ENCODE measurements around the gene RNU6-9.
"Not testable (repeated sequence)": the region's sequence is repeated elsewhere in the genome, so short reads cannot be mapped to it uniquely, and the experiment has no call there.

The RNU6-9 gene

GRCh38 chr19:850221-850978 lies 42.9 kb upstream of the RNU6-9 start:
- no peak for DNase-seq (ENCODE audit: low spot score)
- no peak for TF ChIP-seq CTCF (IDR thresholded peaks at IDR 0.05; ENCODE audit: borderline replicate concordance, control extremely low read depth, extremely low read depth, insufficient read depth, missing control alignments)
- in situ Hi-C loops (cut with MboI; ENCODE audit: low sequenced_read_pairs, unreplicated experiment): no loop called here

- DNase-seq (ENCODE audit: low spot score): no peak
- no peak for TF ChIP-seq CTCF (IDR thresholded peaks at IDR 0.05; ENCODE audit: borderline replicate concordance, control extremely low read depth, extremely low read depth, insufficient read depth, missing control alignments)
- in situ Hi-C loops (cut with MboI; ENCODE audit: low sequenced_read_pairs, unreplicated experiment): no loop called here
Observed at GRCh38 chr19:850979-851335, 42.3 kb upstream of the RNU6-9 start.

- no peak for DNase-seq (ENCODE audit: low spot score)
- in situ Hi-C loops (cut with MboI; ENCODE audit: low sequenced_read_pairs, unreplicated experiment): no loop called here
- TF ChIP-seq CTCF (IDR thresholded peaks at IDR 0.05; ENCODE audit: borderline replicate concordance, control extremely low read depth, extremely low read depth, insufficient read depth, missing control alignments): no peak
Observed at GRCh38 chr19:852136-853013, 40.9 kb upstream of the RNU6-9 start, which contains the start of gene ELANE. TSS of gene ELANE (plus strand) at chr19:852303. CDS start at chr19:852329, 26 bp downstream.

GRCh38 chr19:853014-853585 lies 40.2 kb upstream of the RNU6-9 start:
- TF ChIP-seq CTCF (IDR thresholded peaks at IDR 0.05; ENCODE audit: borderline replicate concordance, control extremely low read depth, extremely low read depth, insufficient read depth, missing control alignments): no peak
- DNase-seq (ENCODE audit: low spot score): no peak
- in situ Hi-C loops (cut with MboI; ENCODE audit: low sequenced_read_pairs, unreplicated experiment): no loop called here

GRCh38 chr19:853614-854220 lies 39.6 kb upstream of the RNU6-9 start:
- in situ Hi-C loops (cut with MboI; ENCODE audit: low sequenced_read_pairs, unreplicated experiment); DNase-seq (ENCODE audit: low spot score): not testable (repeated sequence)

GRCh38 chr19:854549-854948 lies 38.7 kb upstream of the RNU6-9 start:
- in situ Hi-C loops (cut with MboI; ENCODE audit: low sequenced_read_pairs, unreplicated experiment): no loop called here
- no peak for TF ChIP-seq CTCF (IDR thresholded peaks at IDR 0.05; ENCODE audit: borderline replicate concordance, control extremely low read depth, extremely low read depth, insufficient read depth, missing control alignments)
- DNase-seq (ENCODE audit: low spot score): no peak

Data from GM13976 (cell line).